Glomerular visceral epithelial cell (primary cell): ENCODE data around the gene GTF2H3.
A peak's percentile ranks its signal among the peaks of the same experiment; 100 is the strongest.

ENCODE experiments used
- DNase-seq: peaks from one replicate; pipeline ENCODE4 v3.0.0-alpha.2; 2016; ENCODE audit errors: extremely low spot score

The GTF2H3 gene

DNA sequence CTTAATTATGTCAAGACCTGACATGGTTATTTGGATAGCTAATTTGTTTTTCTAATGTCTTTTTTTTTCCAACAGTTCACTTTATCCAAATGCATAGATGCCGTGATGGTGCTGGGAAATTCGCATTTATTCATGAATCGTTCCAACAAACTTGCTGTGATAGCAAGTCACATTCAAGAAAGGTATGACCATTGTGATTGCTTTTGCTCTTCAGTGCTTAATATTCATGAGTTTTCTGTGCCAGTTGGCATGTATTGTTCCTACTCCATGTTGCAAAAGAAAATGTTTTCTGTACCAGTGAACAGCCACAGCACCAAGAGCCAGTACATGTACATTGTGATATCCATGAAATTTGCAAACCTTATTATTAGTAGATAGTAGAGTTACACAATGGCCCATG lies 11.8 kb downstream of the GTF2H3 start:
- no peak for DNase-seq

DNA sequence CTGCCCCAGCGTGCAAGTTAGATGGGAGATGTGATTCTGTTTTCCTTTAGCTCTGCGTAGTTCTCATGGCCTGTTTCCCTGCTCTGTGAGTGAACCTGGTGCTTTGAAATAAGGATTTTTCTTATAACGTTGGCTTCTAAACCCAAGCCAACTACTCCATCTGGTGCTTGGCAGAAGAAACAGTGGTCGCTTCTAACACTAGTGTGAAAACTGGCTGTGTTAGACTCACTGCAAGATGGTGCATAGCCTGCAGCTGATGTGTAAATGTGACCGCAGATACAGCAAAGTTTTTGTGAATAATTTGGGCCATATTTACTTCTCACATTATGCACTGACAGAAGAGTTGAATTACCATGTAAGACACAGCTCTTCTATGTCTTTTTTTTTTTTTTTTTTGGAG lies 12.2 kb downstream of the GTF2H3 start:
- DNase-seq: no peak

DNA sequence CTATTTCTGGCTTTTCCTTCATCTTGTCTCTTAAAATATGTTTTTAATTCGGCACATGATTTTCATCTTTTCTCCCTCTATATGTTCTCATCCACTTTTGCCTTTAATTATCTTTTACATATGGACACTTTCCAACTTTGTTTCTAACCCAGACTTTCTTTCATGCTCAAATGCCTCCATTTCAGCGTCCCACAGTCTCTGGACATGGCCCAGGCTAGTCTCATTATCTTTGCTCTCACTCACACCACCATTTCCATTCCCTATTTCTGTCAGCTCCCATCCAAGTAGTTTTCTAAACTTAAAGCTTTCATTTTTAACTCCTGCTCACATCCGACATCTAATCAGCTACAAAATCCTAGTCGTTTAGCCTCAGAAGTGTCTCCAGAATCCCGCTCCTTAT lies 14.8 kb downstream of the GTF2H3 start:
- DNase-seq: no peak

DNA sequence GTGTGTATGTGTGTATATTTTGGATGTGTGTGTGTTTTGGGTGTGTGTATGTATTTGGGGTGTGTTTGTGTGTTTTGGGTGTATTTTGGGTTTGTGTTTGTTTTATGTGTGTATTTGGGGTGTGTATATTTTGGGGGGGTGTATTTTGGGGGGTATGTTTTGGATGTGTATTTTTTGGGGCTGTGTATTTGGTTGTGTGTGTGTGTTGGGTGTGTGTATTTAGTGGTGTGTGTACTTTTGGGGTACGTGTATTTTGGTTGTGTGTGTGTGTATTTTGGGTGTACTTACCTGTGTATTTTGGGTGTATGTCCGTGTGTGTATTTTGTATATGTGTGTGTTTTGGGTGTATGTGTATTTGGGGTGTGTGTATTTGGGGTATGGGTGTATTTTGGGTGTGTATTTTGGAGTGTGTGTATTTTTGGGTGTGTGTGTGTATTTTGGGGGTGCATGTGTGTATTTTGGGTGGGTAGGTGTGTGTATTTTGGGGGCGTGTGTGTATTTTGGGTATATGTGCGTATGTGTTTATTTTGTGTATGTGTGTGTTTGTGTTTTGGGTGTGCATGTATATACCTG lies 20.6 kb downstream of the GTF2H3 start:
- DNase-seq: no peak

DNA sequence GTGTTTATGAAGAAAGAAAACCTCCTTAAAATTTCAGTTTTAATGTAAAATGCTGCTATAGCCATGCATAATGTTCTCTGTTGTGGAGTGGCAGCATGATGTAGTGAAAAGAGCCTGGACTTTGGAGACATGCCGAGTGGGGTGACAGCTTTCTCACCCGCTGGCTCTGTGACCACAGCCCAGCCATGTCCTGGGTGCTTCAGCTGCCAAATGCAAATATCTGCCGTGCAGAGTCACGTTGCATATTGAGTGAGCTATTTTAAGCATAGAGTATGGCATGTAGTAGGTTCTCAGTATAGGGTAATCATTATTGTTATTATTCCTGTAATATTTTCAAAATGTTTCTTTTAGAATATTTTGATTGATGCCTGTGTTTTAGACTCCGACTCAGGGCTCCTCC lies 21.8 kb downstream of the GTF2H3 start:
- no peak for DNase-seq

DNA sequence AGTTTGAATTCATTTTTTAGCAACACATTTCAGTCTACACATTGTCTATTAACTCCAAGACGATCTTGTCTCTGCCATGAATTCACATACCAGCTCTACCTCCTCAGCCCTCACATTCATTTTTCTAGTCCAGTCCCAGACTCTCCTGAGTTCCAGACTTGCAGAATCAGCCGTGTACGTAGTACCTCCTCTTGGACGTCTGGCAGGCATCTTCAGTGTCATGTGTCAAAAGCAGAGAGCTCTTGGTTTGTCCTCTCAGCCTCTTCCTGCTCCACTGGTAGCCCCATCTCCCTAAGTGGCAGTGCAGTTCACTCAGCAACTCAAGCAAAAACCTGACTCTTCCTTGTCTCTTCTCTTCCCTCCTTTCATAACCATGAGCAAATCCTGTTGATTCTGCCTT lies 22.8 kb downstream of the GTF2H3 start:
- DNase-seq: no peak

DNA sequence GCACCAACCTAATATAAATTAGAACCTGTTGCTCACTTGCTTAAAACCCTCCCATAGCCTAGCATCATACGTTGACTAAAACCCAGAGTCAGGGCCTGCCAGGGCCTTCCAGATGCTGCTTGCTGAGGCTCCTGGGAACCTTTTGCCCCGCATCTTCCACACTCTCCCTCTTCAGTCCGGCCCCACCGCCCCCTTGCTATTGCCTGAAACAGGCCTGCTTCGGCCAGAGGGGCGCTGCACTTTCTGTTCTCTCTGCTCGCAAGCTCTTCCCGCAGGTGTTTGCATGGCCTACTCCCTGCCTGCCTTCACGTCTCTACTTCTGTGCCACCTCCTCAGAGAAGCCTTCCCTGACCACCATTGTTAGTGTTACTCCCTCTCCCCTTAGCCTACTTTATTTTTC lies 23.6 kb downstream of the GTF2H3 start:
- DNase-seq: no peak

DNA sequence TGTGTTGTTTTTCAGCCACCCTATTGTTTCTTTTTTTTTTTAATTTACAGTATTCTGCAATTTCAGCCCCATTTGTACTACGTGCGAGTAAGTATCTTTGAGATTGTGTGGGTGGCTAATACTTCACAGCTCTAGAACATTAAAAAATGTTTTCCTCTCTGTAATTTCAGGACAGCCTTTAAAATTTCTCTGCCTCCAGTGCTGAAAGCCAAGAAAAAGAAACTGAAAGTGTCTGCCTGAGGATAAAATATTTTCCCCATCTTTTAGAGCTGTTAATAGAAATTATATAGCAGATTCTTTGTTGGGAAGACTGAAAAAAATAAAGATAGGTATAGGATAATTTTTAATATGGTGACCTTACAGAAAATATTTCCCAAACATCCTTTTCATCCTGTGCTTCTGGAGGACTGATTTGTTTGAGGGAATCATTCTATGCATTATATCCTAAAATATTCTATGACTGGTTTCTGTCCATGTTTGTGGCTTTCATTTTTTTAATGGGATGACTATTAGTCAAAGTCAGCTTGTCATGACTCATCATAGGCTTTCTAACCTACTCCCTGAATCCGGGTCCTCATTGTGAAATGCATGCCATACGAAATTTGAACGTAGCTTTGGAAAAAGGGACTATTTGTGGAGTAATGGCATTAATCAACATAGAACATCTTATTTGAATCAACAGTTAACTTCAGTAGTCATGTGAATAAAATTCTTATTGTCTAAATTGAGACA lies 26.5 kb downstream of the GTF2H3 start:
- peak; percentile 34 for DNase-seq

DNA sequence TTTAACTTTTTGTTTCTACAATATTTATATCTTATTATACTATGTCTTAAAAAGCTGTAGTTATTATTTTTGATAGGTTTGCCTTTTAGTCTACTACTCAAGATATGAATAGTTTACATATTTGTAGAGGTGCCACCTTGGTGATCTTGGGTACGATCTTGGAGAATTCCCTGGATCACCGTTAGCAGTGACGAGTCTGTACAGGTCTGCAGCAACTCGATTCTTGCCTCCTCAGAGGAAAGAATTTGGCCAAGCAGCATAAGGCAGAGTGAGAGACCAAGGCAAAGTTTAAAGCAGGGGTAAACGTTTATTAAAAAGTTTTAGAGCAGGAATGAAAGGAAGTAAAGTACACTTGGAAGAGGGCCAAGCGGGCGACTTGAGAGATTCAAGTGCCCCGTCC lies 34.1 kb downstream of the GTF2H3 start:
- no peak for DNase-seq

DNA sequence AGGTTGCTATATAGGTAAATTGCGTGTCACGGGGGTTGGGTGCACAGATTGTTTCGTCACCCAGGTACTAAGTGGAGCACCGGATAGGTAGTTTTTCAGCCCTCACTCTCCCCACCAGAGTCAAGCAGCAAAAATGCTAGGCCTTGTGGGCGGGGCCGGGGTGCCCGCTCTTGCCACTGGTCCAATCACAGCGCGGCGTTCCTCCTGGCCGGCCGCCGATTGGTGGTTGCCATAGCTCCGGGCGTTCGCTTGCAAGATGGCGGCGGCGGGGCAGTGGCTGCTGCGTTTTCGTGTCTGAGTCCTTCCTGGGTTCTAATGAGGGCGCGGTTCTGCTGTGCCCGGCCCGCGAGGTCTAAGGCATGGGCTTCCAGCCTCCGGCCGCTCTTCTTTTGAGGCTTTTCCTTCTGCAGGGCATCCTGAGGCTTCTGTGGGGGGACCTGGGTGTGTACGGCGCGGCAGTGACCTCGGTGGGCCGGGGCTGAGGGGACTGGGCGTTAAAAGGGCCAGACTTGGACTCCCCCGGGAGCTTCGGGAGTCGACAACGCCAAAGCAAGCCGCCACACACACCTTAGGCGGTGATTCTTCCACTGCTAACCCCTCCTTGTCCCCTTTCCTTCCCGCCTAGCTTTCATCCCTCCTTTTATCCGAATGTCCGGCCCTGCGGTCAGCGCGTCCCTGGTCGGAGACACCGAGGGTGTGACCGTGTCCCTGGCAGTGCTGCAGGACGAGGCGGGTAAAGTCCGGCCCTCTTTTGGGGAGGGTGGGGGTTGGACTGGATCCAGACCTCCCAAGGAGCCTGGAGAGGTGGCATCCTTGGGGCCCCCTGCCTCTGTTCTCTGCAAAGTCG lies 37.5 kb downstream of the GTF2H3 start, which contains the start of gene TCTN2:
TCTN2 (plus strand) TSS at position 232 of the 847 bp plus-strand sequence; CDS start at position 360, 128 bp downstream.
- DNase-seq: peak; percentile 89

DNA sequence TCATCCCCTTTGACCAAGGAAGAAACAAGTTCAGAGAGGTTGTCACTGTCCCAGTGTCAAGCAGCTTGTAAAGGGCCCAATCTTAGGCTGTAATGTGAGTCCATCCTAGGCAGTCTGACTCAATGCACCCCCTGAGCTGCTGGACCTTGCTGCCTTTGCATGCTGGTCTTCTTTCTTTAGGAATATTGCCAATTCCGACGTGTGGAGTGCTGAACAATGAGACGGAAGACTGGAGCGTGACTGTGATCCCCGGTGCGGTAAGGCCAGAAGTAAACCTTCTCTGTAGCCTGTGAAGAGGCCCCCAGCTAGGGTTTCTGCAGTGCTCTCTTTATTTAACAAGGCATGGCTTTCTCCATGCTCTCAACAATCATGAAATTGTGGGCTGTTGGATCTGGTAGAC lies 38.2 kb downstream of the GTF2H3 start:
- peak; percentile 49 for DNase-seq

DNA sequence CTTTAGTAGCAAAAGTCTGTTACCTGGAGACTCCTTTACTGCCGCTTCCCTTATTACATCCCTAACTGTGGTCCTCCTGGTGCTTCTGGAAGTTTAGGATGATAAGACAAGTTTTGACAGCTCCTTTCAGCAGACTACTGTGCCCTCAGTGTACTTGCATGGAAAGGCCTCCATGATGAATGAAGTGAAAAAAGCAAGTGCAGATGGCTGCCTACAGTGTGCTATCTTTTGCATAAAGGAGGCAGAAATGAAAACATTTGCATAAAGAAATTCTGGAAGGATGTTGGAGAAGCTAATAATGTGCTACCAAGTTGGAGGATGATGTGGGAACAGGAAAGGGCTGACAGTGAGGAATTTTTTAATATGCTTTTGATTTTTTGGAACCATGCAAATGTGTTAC lies 41.8 kb downstream of the GTF2H3 start:
- no peak for DNase-seq

DNA sequence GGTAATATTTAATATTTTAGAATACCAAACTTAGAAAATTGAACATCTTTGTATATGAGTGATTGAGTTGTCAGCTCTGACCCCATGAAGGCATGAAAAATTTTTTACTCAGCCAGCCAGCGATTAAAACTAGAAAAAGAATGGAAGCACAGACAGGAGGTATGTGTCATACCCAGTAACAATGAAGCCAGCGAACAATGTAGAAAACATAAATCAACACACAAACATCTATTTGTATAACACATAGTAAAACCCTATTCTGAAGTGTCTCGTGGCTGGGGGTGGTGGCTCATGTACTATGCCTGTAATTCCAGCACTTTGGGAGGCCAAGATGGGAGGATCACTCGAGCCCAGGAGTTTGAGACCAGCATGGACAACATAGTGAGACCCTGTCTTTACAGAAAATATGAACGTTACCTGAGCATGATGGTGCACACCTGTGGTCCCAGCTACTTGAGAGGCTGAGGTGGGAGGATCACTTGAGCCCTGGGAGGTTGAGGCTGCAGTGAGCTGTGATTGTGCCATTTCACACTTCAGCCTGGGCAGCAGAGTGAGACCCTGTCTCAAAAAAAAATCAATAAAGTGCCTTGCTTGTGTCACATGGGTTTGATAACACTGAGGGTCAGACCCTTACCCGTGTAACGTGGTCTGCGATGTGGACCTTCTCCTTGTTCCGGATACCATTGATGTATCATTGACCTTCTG lies 43.1 kb downstream of the GTF2H3 start:
- DNase-seq: no peak

DNA sequence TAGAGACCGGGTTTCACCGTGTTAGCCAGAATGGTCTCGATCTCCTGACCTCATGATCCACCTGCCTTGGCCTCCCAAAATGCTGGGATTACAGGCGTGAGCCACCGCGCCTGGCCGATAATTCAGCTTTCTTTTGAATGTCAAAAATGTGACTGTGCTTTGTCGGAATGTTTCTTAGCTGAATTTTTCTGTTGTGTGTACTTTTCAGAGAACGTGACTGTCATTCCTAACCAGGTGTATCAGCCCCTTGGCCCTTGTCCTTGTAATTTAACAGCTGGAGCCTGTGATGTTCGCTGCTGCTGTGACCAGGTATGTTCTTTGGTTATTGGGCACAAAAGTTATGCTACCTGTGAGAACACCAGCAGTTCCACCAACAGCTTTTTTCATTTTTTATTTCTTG lies 45.4 kb downstream of the GTF2H3 start:
- DNase-seq: no peak

DNA sequence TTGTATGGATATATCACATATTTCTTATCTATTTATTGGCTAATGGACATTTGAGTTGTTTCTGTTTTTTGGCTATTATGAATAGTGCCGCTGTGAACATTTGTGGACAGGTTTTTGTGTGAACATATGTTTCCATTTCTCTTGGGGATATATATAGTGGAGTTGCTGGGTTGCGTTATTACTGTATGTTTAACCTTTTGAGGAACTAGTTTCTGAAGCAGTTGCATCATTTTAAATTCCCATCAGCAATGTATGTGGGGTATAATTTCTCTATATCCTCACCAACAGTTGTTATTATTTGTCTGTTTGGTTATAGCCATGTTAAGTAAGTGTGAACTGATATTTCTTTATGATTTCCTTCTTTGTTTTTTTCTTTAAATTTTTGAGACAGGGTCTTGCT lies 48.0 kb downstream of the GTF2H3 start:
- no peak for DNase-seq

DNA sequence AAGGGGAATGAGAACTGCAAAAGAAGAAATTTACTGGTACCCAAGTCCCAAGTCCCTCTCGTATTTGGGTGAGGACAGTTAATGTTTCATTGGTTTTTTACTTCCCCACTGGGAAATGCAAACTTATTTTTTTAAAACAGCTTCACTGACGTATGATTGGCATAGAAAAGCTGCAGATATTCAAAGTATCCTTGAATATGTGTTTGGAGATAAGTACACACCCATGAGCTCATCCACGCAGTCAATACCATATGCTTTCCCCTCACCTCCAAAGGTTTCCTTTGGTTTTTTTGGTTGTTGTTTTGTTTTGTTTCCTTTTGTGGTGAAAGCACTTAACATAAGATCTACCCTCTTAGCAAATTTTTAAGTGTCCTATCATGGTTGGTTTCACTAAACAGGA lies 50.3 kb downstream of the GTF2H3 start:
- no peak for DNase-seq

DNA sequence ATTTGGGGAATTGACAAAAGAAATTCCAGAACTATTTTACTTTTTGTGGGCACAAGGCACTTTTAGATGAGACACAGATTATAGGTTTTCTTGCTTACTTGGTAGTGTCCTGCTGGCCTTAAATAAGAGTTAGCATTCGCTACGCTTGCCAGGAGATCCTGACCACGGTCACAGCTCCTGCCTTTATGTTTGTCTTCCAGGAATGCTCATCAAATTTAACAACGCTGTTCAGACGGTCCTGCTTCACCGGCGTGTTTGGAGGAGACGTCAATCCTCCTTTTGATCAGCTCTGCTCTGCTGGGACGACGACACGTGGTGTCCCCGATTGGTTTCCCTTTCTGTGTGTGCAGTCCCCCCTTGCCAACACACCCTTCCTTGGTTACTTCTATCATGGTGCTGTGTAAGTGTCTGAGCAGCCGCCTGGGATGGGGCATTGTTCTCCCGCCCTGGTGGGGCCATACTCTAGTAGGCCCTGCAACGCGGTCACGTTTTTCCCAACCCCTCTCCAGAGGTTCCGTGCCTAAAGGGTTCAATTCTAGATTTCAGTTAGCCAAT lies 53.1 kb downstream of the GTF2H3 start:
- DNase-seq: no peak

DNA sequence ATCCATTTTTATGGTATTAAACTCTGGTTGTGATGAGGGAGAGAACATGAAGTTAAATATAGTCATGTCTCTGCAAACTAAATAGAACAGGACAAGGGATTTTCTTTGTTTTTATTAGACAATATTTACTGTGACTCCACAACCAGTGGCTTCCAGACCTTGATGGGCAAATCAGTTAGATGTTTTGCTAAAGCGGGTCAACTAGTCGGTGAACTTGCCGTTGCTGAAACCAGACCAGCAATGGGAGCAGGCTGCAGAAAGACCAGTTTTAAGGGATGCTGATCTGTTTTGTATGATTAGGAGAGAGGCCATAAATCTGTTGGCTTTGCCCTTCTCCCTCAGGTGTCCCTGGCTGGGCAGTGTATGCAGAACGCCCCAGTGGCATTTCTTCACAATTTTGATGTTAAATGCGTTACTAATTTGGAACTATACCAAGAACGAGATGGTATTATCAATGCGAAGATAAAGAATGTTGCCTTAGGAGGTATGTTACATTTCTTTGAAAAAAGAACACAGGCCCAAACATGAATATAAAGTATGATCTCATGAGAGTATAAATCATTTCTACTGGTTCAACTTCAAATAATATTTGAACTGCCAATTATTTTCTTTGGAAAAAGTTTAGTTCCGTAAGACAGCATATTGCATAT lies 56.7 kb downstream of the GTF2H3 start:
- no peak for DNase-seq

DNA sequence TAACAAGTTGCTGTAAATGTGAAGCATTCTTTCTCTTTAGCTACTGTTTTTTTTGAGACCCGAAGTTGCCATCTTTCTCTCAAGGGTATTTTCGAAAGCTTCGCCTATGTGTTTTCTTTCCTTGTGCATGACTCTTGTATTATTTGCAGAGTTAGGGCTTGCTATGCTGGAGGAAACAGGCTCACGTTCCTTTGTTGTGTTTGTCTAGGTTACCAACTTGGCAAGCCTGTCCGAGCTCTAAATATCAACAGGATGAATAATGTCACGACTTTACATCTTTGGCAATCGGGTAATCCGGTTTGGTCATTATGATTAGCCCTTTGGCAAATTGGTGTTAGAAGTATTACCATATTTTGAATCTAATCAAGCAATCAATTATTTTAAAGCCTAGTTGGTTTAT lies 62.6 kb downstream of the GTF2H3 start:
- DNase-seq: no peak

DNA sequence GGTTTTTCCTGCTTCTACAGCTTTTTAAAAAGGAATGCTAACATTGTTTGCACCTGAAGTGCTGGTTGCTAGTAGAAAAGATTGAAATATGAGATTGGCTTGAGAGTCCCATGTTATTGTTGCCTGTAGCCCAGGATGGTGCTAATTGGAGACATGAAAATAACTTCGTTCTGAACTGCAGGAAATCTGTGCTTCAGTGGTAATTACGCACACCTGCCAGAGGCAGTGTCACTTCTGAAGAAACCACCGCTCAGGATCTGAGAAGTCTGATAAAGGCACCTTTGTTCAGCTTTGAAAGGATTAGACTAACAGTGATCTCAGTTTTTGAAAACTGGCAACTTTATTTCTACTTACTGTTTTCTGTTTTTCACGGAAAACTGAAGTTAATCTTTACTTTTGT lies 63.0 kb downstream of the GTF2H3 start:
- DNase-seq: no peak

DNA sequence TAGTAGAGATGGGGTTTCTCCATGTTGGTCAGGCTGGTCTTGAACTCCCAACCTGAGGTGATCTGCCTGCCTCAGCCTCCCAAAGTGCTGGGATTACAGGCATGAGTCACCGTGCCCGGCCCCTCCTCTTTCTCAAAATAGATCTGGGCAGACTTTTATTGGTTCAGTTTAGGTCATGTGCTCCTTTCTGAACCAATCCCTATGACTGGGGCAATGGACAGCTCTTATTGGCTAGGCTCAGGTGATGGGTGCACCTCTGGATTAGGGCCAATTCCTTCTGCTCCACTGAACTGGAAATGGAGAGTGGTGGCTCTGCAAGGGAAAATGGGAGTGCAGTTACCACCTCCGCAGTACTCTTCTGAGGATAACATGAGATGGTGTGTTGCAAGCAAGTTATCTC lies 72.3 kb downstream of the GTF2H3 start:
- DNase-seq: peak; percentile 2
